Measurements from ENCODE around the gene VPS45. TPM values are rescaled to one million over a fixed set of nuclear protein-coding genes. Genes with fewer than 3 reads are reported as not detected.
A peak's percentile ranks its signal among the peaks of the same experiment; 100 is the strongest.

VPS45 gene
- total RNA-seq, 2 experiments from 2014 or later = 36.1 to 40.0 TPM

DNA sequence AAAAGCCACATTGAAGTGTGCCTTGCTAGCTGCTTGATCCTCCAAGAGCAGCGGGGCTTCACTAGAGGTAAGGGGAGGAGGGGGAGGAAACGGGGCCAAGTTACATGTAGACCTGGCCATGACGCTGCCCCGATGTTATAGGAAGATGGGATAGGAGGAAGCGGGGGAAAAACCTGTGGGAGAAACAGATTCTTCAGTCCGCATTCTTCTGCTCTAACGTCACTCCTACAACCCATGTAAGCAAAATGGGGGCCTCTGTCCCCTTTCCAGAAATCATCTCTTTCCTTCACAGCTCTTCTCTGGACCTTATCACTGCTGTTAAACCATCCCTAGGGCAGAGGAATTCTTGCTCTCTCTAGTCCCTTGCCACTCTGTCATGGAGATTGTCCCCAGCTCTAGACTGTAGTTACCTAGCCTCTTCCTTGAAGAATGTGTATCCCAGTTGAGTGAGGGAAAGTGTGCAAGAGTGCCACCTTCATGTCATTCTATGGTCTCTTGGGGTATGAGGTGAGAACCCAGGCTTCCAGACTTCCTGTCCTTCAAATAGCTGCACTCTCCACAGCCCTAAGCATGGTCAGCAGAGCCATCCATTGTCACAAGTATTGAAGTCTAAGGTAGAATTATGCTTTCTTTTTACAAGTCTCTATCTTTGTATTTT is 93.5 kb downstream of the VPS45 start:
- CTCF ChIA-PET = interaction anchor here (0.8 to 11.7 kb wide), 19 partner anchors 9 to 273 kb away, joined by 3 to 240 read pairs (median 5); partner anchors contain the start of genes OTUD7B and VPS45
- DNase-seq = no peak
- no peak for ATAC-seq
- POLR2A ChIA-PET = interaction anchor here (0.8 to 4.2 kb wide), 5 partner anchors 7 to 275 kb away, joined by 3 to 39 read pairs (median 4); partner anchors contain the start of gene PLEKHO1
- Mint-ChIP-seq H3K27ac (peak overlapping the region; percentile 82), H3K4me3 (no peak overlapping the region), H3K9me3 (ENCODE audit: insufficient read depth) (no peaks in the 10 kb centered on the region), H3K36me3 (ENCODE audit: low read depth) (peaks cover 50% of the 10 kb centered on the region), H3K4me1 (ENCODE audit: low read depth) (peaks cover 97% of the 10 kb centered on the region), H3K27me3 (ENCODE audit: low read depth) (no peaks in the 10 kb centered on the region)

DNA sequence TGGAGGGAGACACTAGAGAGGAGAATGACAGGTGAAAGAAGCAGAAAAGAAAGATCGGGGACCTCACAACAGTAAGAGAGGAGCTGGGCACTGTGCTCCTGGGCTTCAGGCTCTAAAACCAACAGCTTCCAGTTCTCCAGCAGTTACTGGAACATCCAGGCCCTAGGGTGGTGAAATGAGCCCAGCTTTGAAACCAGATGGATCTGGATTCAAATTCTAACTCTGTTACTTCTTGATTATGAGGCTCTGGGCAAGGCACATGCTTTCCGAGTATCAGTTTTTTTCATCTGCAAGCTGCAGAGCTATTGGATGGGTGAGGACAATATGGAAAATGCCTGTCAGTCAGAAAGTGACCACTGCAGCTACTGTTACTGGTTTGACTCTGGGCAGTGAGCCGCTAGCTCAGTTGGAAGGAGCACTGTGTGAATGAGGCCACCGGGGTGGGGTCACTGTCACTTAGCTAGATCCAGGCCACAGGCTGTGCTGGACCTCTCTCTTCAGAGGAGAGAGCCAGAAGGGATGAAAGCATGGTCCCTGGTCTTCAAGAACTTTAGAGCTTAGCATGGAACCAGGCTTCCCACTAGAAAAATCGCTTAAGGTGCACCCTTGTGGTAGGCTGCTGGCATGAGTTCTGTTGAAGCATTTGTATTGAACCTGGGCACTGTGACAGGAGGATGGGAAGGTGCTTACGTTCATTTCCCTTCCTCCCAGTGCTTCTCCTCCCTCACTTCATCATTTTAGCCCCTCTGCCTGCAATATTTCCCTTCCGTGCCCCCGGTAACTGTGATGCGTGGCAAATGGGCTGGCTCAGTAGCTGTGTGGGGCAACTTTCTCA is 94.4 kb downstream of the VPS45 start:
- ATAC-seq (peak; percentile 37), DNase-seq (peak; percentile 42)
- Mint-ChIP-seq H3K27ac (peak overlapping the region; percentile 82), H3K4me1 (ENCODE audit: low read depth) (peaks cover 89% of the 10 kb centered on the region), H3K4me3 (no peak overlapping the region), H3K9me3 (ENCODE audit: insufficient read depth) (no peaks in the 10 kb centered on the region), H3K27me3 (ENCODE audit: low read depth) (no peaks in the 10 kb centered on the region), H3K36me3 (ENCODE audit: low read depth) (peaks cover 41% of the 10 kb centered on the region)
- CTCF ChIA-PET = interaction anchor here (0.6 to 11.7 kb wide), 21 partner anchors 10 to 274 kb away, joined by 3 to 240 read pairs (median 4); partner anchors contain the start of gene VPS45
- POLR2A ChIA-PET = interaction anchor here (0.8 to 4.2 kb wide), 6 partner anchors 8 to 94 kb away, joined by 3 to 39 read pairs (median 4); partner anchors contain the start of genes PLEKHO1 and VPS45

DNA sequence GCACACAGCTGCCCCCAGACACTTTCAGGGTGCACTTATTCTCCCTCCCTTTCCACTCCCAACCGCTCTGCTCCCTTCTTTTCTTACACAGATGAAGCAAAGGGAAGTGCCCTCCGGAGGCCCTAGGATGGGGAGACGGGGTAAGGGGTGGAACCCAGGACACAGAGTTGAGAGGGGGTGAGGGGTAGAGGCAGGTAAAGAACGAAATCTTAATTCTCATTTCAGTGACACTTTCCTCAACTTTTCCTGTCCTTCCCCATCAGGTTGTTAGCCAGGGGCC is 94.9 kb downstream of the VPS45 start:
- Mint-ChIP-seq H3K9me3 (ENCODE audit: insufficient read depth) (no peaks in the 10 kb centered on the region), H3K36me3 (ENCODE audit: low read depth) (peaks cover 36% of the 10 kb centered on the region), H3K4me1 (ENCODE audit: low read depth) (peaks cover 84% of the 10 kb centered on the region), H3K27ac (peak overlapping the region; percentile 76), H3K27me3 (ENCODE audit: low read depth) (no peaks in the 10 kb centered on the region), H3K4me3 (no peak overlapping the region)
- ChIA-PET CTCF (interaction anchor here (0.6 to 11.7 kb wide), 17 partner anchors 9 to 275 kb away, joined by 3 to 240 read pairs (median 4); partner anchors contain the start of gene VPS45), POLR2A (interaction anchor here (0.9 to 4.2 kb wide), 4 partner anchors 9 to 94 kb away, joined by 3 to 39 read pairs (median 4); partner anchors contain the start of genes PLEKHO1 and VPS45)
- DNase-seq (no peak), ATAC-seq (no peak)

DNA sequence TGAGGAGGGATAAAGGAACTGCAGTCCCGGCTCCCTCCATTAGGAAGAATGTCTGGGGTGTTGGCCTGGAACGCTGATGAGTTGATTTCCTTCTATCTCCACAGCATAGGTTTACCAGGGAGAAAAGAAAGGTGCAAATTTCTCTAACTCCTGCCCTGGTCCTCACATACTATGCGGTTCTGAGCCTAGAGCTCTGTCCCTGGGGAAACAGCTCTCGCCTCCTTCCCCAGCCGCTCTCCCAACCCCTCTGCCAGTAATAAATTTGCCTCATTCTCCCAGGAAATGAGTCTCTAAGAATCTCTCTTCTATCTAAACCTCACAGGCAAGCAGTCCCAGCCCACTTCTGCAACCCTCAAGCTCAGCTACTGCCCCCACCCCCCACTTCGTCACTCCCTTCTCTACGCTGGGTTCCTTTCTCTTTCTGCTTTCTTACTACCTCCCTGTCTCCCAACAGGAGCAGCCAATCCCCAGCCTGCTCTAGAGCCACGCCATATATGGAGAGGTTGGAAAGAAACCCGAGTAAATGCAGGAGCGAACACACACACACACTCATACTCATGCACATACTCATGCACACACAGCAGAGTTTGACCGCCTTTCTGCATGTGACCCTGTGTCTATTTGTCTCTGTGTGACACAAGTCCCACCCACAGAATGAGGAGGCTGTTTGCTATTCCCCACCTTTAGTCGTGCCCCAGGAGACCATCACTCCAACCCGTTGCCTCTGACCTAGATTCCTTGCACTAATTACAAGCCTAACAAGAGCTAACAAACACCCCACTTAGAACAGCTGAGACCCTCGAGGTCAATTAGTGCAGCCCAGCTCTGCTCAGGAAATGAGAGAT is 95.5 kb downstream of the VPS45 start:
- POLR2A ChIA-PET = interaction anchor here (0.6 to 2.0 kb wide), 5 partner anchors 12 to 277 kb away, joined by 3 to 6 read pairs (median 3); a partner anchor contains a TSS
- peak overlapping the region; percentile 76 for H3K27ac Mint-ChIP-seq
- DNase-seq (peak; percentile 58), ATAC-seq (peak; percentile 50)
- no peaks in the 10 kb centered on the region for H3K9me3 Mint-ChIP-seq (ENCODE audit: insufficient read depth)
- peaks cover 78% of the 10 kb centered on the region for H3K4me1 Mint-ChIP-seq (ENCODE audit: low read depth)
- peak overlapping the region; percentile 9 for H3K4me3 Mint-ChIP-seq
- H3K27me3 Mint-ChIP-seq (ENCODE audit: low read depth) = no peaks in the 10 kb centered on the region
- CTCF ChIA-PET = interaction anchor here (0.6 to 11.7 kb wide), 8 partner anchors 18 to 95 kb away, joined by 3 to 240 read pairs (median 6); partner anchors contain the start of gene VPS45
- H3K36me3 Mint-ChIP-seq (ENCODE audit: low read depth) = peaks cover 30% of the 10 kb centered on the region

DNA sequence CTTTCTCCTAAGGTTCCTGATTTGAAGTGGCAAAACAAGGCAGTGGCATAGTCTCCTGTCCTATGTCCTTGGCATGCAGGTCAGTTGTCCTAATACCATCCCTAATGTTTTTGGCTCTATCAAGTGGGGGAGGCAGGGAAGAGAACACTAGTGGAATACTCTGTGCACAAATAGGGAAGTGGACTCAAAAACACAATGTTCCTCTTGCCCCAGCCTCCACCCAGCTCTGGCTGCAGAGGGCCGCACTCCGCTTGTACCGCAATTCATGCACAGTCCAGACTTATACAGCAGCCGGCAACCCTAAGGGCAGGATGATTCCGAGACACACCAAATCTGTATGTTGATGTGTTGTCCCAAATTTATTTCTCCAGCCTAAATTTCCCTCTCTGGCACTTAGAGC is 96.6 kb downstream of the VPS45 start:
- POLR2A ChIA-PET = interaction anchor here (1.3 to 2.0 kb wide), 3 partner anchors 13 to 278 kb away, joined by 3 to 6 read pairs (median 4); a partner anchor contains a TSS
- Mint-ChIP-seq H3K4me1 (ENCODE audit: low read depth) (peaks cover 68% of the 10 kb centered on the region), H3K9me3 (ENCODE audit: insufficient read depth) (no peaks in the 10 kb centered on the region), H3K36me3 (ENCODE audit: low read depth) (peaks cover 21% of the 10 kb centered on the region), H3K27me3 (ENCODE audit: low read depth) (no peaks in the 10 kb centered on the region), H3K4me3 (no peak overlapping the region), H3K27ac (no peak overlapping the region)
- DNase-seq = no peak
- ATAC-seq = no peak
- CTCF ChIA-PET = interaction anchor here (1.8 to 11.7 kb wide), 7 partner anchors 14 to 203 kb away, joined by 11 to 240 read pairs (median 22); no protein-coding TSS in a partner anchor

DNA sequence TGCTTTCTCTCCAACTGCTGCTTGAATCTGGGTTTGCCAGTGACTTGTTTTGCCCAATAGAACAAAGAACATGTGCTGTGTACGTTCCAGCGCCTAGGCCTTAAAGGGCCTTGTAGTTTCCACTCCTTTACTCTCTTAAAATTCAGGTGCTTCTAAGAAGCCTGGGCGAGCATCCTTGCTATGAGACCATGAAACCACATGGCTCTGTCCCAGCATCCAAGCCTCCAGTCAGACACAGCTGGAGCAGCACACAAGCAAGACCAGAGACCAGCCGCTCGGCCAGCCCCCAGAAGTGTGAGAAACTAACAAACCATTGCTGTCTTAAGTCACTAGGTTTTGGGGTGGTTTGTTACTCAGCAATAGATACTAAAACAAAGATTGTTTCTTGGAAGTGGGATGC is 97.2 kb downstream of the VPS45 start:
- DNase-seq (no peak), ATAC-seq (no peak)
- peaks cover 63% of the 10 kb centered on the region for H3K4me1 Mint-ChIP-seq (ENCODE audit: low read depth)
- ChIA-PET CTCF (interaction anchor here (1.0 to 11.7 kb wide), 17 partner anchors 8 to 203 kb away, joined by 3 to 240 read pairs (median 11); partner anchors contain the start of gene PLEKHO1), POLR2A (interaction anchor here (2.0 kb wide), 1 partner anchor 13 kb away, joined by 6 read pairs; no protein-coding TSS in a partner anchor)
- H3K27me3 Mint-ChIP-seq (ENCODE audit: low read depth) = no peaks in the 10 kb centered on the region
- peaks cover 15% of the 10 kb centered on the region for H3K36me3 Mint-ChIP-seq (ENCODE audit: low read depth)
- no peaks in the 10 kb centered on the region for H3K9me3 Mint-ChIP-seq (ENCODE audit: insufficient read depth)
- no peak overlapping the region for H3K4me3 Mint-ChIP-seq
- no peak overlapping the region for H3K27ac Mint-ChIP-seq

DNA sequence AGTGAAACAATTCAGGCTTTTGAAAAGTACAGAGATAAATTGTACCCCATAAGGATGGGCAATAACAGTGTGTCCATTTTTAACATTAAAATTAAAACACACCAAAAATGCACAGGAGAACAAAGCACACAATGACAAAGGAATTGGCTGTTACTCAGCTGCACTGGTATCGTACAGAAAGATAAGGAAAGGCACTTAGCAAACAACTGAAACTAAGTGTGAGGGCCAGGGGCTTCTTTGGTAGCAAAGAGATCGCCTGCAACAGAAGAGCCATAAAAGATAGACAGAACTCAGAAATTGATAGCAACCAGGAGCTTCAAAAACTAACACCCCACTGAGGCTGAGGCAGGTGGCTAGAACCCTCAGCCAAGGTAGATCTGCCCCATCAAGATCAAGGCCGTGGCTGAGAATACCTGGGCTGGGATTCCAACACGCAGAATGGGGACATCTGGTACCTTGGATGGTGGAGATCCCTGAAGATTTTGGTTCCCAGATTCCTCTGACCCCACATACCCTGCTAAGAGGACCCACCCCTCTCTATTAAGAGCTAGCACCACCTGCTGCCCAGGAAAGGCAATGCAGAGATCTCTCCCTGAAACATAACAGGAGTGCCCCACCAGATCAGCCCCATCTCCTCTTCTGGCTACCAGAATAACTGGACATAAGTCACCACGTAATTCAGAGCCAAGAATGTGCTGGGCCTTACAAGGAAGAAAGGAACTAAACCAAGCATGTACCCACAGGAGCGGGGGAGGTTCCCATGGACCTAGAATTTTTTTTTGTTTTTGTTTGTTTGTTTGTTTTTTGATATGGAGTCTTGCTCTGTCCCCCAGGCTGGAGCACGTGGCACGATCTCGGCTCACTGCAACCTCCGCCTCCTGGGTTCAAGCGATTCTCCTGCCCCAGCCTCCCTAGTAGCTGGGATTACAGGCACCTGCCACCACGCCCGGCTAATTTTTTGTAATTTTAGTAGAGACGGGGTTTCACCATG is 98.3 kb downstream of the VPS45 start:
- no peaks in the 10 kb centered on the region for H3K9me3 Mint-ChIP-seq (ENCODE audit: insufficient read depth)
- H3K36me3 Mint-ChIP-seq (ENCODE audit: low read depth) = peaks cover 5% of the 10 kb centered on the region
- H3K4me1 Mint-ChIP-seq (ENCODE audit: low read depth) = peaks cover 54% of the 10 kb centered on the region
- H3K4me3 Mint-ChIP-seq = no peak overlapping the region
- peak overlapping the region; percentile 31 for H3K27ac Mint-ChIP-seq
- H3K27me3 Mint-ChIP-seq (ENCODE audit: low read depth) = peaks cover 1% of the 10 kb centered on the region
- CTCF ChIA-PET = interaction anchor here (0.6 to 11.7 kb wide), 37 partner anchors 9 to 278 kb away, joined by 3 to 240 read pairs (median 4); partner anchors contain the start of gene PLEKHO1
- POLR2A ChIA-PET = interaction anchor here (1.0 kb wide), 2 partner anchors 9 to 93 kb away, joined by 3 to 5 read pairs; no protein-coding TSS in a partner anchor
- DNase-seq (peak; percentile 68), ATAC-seq (no peak)

DNA sequence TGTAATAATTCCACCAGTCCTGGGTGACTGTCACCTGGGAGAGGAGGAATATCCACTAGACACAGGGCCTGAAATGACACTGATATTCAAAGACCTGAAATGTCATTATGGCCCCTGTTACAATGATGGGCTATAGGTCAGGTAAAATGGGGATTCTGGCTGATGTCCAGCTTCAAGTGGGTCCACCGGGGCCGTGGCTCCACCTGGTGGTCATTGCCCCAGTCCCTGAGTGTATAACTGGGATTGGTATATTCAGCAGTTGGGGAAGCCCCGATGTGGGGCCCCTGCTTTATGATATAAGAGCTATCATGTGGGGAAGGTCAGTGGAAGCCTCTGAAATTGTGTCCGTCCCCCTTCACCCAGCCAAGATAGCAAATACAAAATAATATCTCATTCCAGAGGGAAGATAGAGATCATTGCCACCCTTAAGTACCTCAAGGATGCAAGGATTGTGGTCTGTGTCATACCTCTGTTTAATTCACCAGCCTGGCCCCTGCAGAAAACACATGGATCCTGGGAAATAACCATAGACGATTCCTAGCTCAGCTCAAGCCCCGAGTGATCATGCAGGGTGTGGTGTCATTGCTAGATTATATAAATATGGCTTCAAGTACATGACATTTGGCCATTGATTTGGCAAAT is 101.5 kb downstream of the VPS45 start:
- Mint-ChIP-seq H3K4me3 (no peak overlapping the region), H3K9me3 (ENCODE audit: insufficient read depth) (no peaks in the 10 kb centered on the region), H3K27ac (no peak overlapping the region), H3K4me1 (ENCODE audit: low read depth) (peaks cover 23% of the 10 kb centered on the region), H3K27me3 (ENCODE audit: low read depth) (peaks cover 2% of the 10 kb centered on the region), H3K36me3 (ENCODE audit: low read depth) (no peaks in the 10 kb centered on the region)
- DNase-seq (peak; percentile 74), ATAC-seq (peak; percentile 75)
- POLR2A ChIA-PET = interaction anchor here (0.6 to 1.1 kb wide), 3 partner anchors 18 to 219 kb away, joined by 3 read pairs; no protein-coding TSS in a partner anchor
- CTCF ChIA-PET = interaction anchor here (0.9 to 4.7 kb wide), 13 partner anchors 9 to 207 kb away, joined by 3 to 65 read pairs (median 5); partner anchors contain the start of gene VPS45

DNA sequence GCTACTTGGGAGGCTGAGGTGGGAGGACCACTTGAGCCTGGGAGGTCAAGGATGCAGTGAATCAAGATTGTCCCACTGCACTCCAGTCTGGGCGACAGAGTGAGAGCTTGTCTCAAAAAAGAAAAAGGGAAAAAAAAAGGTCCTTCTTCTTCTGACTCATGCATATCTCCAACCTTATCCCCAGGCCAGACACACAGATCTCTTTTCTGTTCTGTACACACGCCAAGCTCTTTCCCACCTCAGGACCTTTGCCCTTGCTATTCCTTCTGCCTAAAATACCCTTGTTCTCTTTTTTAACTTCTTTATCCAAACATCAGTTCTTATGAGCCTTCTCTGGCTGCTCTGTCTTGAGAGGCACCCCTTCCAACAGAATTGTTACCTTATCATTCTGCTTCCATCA is 104.2 kb downstream of the VPS45 start:
- POLR2A ChIA-PET = interaction anchor here (1.3 kb wide), 1 partner anchor 284 kb away, joined by 3 read pairs; a partner anchor contains a TSS
- no peaks in the 10 kb centered on the region for H3K36me3 Mint-ChIP-seq (ENCODE audit: low read depth)

More for the DNA sequence above, 104.2 kb downstream of the VPS45 start:
- CTCF ChIA-PET = interaction anchor here (1.1 to 4.7 kb wide), 6 partner anchors 10 to 210 kb away, joined by 3 to 65 read pairs (median 6); partner anchors contain the start of gene VPS45
- Mint-ChIP-seq H3K9me3 (ENCODE audit: insufficient read depth) (no peaks in the 10 kb centered on the region), H3K27me3 (ENCODE audit: low read depth) (peaks cover 4% of the 10 kb centered on the region), H3K4me3 (no peak overlapping the region), H3K27ac (no peak overlapping the region), H3K4me1 (ENCODE audit: low read depth) (peaks cover 2% of the 10 kb centered on the region)
- no peak for DNase-seq
- no peak for ATAC-seq
